ENCODE measurements around the gene CCDC28A. TPM values are rescaled to one million over a fixed set of nuclear protein-coding genes. Genes with fewer than 3 reads are reported as not detected.
A peak's percentile ranks its signal among the peaks of the same experiment; 100 is the strongest.

CCDC28A gene
- total RNA-seq, 1 experiment from 2014 or later, result 9.8 TPM

DNA sequence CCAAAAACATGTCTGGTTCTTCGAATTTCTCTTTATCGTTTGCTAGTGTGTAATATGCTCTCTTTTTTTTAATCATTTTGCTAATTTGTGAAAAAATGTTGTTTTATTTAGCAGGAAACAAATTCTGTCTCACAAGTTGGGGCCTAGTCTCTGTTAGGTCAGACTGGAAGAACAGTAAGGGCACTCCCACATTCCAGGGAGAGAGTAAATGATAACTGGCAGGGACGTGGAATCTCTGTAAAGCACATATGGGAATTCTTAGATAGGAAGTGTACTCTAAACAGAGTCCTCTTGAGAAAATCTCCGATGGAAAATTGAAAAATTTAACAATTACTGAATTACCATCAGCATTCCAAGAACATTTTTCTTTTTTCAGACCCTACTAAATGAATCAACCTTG lies 16.4 kb upstream of the CCDC28A start:
- H3K27me3 ChIP-seq (replicated peaks; ENCODE audit: insufficient read depth, low read depth, low read length, poor library complexity), result no peaks in the 10 kb centered on the region
- POLR2A ChIA-PET (ENCODE audit: low non-redundant PET), result no interaction called here
- H3K4me3 ChIP-seq (ENCODE audit: low read depth, low read length, poor library complexity, severe bottlenecking), result no peak overlapping the region
- no peak overlapping the region for H3K27ac ChIP-seq (ENCODE audit: low read depth, low read length, poor library complexity, severe bottlenecking)
- CTCF ChIA-PET, result no interaction called here
- intact Hi-C loops (cut with micrococcal nuclease; ENCODE audit: unreplicated experiment), result no loop called here
- H3K36me3 ChIP-seq (ENCODE audit: insufficient read depth, low read length, poor library complexity, severe bottlenecking), result no peaks in the 10 kb centered on the region
- TF ChIP-seq, protein P1, sequence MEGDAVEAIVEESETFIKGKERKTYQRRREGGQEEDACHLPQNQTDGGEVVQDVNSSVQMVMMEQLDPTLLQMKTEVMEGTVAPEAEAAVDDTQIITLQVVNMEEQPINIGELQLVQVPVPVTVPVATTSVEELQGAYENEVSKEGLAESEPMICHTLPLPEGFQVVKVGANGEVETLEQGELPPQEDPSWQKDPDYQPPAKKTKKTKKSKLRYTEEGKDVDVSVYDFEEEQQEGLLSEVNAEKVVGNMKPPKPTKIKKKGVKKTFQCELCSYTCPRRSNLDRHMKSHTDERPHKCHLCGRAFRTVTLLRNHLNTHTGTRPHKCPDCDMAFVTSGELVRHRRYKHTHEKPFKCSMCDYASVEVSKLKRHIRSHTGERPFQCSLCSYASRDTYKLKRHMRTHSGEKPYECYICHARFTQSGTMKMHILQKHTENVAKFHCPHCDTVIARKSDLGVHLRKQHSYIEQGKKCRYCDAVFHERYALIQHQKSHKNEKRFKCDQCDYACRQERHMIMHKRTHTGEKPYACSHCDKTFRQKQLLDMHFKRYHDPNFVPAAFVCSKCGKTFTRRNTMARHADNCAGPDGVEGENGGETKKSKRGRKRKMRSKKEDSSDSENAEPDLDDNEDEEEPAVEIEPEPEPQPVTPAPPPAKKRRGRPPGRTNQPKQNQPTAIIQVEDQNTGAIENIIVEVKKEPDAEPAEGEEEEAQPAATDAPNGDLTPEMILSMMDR (conservative IDR thresholded peaks at IDR 0.05; ENCODE audit: low read depth, low read length), result no peak
- TF ChIP-seq EZH2 (IDR thresholded peaks at IDR 0.05; ENCODE audit: borderline replicate concordance, low read depth, low read length, poor library complexity, severe bottlenecking), result no peak
- no peaks in the 10 kb centered on the region for H3K4me1 ChIP-seq (ENCODE audit: insufficient read depth, low read length, poor library complexity, severe bottlenecking)
- H3K9me3 ChIP-seq (ENCODE audit: low read depth, low read length, poor library complexity, severe bottlenecking), result no peaks in the 10 kb centered on the region
- BruUV-seq (replicated peaks), result no TSS peak
- DNase-seq (ENCODE audit: low spot score), result no peak

DNA sequence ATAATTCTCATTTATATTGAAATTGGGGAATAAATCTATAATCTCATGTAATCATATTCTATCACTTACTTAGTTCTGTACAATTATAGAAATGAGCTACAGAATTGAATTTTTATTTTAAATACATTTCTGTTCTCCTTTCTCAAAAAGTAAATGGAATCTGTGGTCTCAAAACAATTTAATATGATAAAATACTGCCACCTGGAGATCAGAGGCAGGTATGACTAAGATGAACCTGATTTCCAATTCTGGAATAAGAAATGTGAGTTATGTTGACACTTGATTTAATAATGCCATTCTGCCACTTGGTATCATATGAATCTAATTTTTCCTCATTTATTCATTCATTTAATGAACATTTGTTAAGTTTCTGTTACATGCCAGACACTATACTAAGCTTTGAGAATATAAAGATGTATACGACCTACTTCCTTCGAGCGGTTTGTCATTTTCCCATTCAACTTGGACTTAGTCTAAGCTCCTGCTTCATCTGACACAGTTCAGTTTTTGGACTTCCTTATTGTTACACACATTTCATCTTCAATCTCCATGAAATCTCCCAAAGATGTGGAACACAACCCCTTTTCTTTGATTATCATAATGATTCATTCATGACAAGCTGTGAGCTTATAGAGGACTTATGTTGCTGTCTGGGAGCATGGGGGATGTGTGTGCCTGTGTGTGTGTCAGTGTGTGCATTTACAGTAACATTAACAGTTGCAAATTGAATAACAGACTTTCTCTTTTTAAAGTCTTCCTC lies 7.5 kb upstream of the CCDC28A start:
- no peak overlapping the region for H3K27ac ChIP-seq (ENCODE audit: low read depth, low read length, poor library complexity, severe bottlenecking)
- ChIA-PET CTCF (interaction anchor here (1.3 to 1.5 kb wide), 2 partner anchors 172 to 650 kb away, joined by 3 to 6 read pairs; no protein-coding TSS in a partner anchor), POLR2A (ENCODE audit: low non-redundant PET) (no interaction called here)
- H3K36me3 ChIP-seq (ENCODE audit: insufficient read depth, low read length, poor library complexity, severe bottlenecking), result no peaks in the 10 kb centered on the region
- H3K4me3 ChIP-seq (ENCODE audit: low read depth, low read length, poor library complexity, severe bottlenecking), result no peak overlapping the region
- no peaks in the 10 kb centered on the region for H3K27me3 ChIP-seq (replicated peaks; ENCODE audit: insufficient read depth, low read depth, low read length, poor library complexity)
- no peaks in the 10 kb centered on the region for H3K9me3 ChIP-seq (ENCODE audit: low read depth, low read length, poor library complexity, severe bottlenecking)
- no TSS peak for BruUV-seq (replicated peaks)
- intact Hi-C loops (cut with micrococcal nuclease; ENCODE audit: unreplicated experiment), result loop anchor here (1.0 to 10.0 kb wide), 5 partner anchors 74 to 761 kb away; no protein-coding TSS in a partner anchor
- peak; percentile 61 for DNase-seq (ENCODE audit: low spot score)
- TF ChIP-seq, protein P1 (conservative IDR thresholded peaks at IDR 0.05; ENCODE audit: low read depth, low read length), result peak; percentile 70
- TF ChIP-seq EZH2 (IDR thresholded peaks at IDR 0.05; ENCODE audit: borderline replicate concordance, low read depth, low read length, poor library complexity, severe bottlenecking), result no peak
- no peaks in the 10 kb centered on the region for H3K4me1 ChIP-seq (ENCODE audit: insufficient read depth, low read length, poor library complexity, severe bottlenecking)

DNA sequence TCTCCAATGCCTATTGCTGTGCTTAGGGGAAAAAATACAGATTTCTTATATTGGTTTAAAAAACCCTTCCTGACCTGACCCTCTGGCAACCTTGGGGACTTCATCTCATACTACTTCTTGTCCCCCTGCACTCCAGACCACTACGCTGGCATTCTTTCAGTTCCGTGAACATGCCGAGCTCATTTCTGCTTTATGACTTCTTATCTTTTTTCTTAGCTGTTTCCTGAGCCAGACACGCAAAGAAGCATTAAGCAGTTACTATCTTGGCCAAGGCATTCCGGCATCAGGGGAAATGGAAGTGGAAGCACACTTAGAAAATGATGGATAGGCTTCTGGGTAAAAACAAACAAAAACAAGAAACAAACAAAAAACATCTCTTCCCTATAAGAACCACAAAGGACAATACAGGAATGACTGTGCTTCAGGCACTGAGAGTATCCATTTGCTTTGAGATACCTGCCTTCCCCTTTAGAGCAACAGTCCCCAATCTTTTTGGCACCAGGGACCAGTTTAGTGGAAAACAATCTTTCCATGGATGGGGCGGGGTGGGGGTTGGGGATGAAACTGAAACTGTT lies 4.4 kb upstream of the CCDC28A start:
- Histone ChIP-seq H3K27ac (ENCODE audit: low read depth, low read length, poor library complexity, severe bottlenecking) (no peak overlapping the region), H3K9me3 (ENCODE audit: low read depth, low read length, poor library complexity, severe bottlenecking) (no peaks in the 10 kb centered on the region), H3K36me3 (ENCODE audit: insufficient read depth, low read length, poor library complexity, severe bottlenecking) (no peaks in the 10 kb centered on the region), H3K4me3 (ENCODE audit: low read depth, low read length, poor library complexity, severe bottlenecking) (no peak overlapping the region), H3K27me3 (replicated peaks; ENCODE audit: insufficient read depth, low read depth, low read length, poor library complexity) (no peaks in the 10 kb centered on the region), H3K4me1 (ENCODE audit: insufficient read depth, low read length, poor library complexity, severe bottlenecking) (peaks cover 3% of the 10 kb centered on the region)
- intact Hi-C loops (cut with micrococcal nuclease; ENCODE audit: unreplicated experiment), result loop anchor here (5.0 to 10.0 kb wide), 3 partner anchors 77 to 764 kb away; no protein-coding TSS in a partner anchor
- ChIA-PET POLR2A (ENCODE audit: low non-redundant PET) (no interaction called here), CTCF (no interaction called here)
- BruUV-seq (replicated peaks), result no TSS peak
- TF ChIP-seq, protein P1 (conservative IDR thresholded peaks at IDR 0.05; ENCODE audit: low read depth, low read length), result no peak
- no peak for TF ChIP-seq EZH2 (IDR thresholded peaks at IDR 0.05; ENCODE audit: borderline replicate concordance, low read depth, low read length, poor library complexity, severe bottlenecking)
- no peak for DNase-seq (ENCODE audit: low spot score)
